Endothelial cell of umbilical vein (primary cell): ENCODE data around the gene FES. TPM values are rescaled to one million over a fixed set of nuclear protein-coding genes. Genes with fewer than 3 reads are reported as not detected.

ENCODE experiments used
- BruUV-seq: library from RNA; stranded (reverse); fragments of 400-500 nt; replicated peaks from 2 replicates; lab custom pipeline; 2021; lab: Mats Ljungman, UMichigan
- CTCF ChIA-PET: fragments of 300-600, 350-600 bp; sonication (Branson Sonifier 250); formaldehyde crosslinking; loops from one replicate; lab custom pipeline; 2021; ENCODE audit warnings: antibody characterized with exemption, inconsistent platforms; lab: Charles Lee
- POLR2A ChIA-PET: fragments of 300-600, 350-600 bp; sonication (Branson Sonifier 250); formaldehyde crosslinking; loops from one replicate; lab custom pipeline; 2021; ENCODE audit warnings: antibody characterized with exemption, inconsistent platforms; lab: Charles Lee
- DNase-seq: peaks from one replicate; pipeline ENCODE4 v3.0.0-alpha.2; 2011; ENCODE audit warnings: low read depth, low spot score
- FAIRE-seq: peaks from 2 replicates; lab custom pipeline; 2011; peaks lifted over from hg19 to GRCh38; lab: Jason Lieb, UNC
- H2AFZ ChIP-seq: 2 replicates; pipeline ENCODE4 v1.6.0; 2012; ENCODE audit warnings: low read depth, low read length, control low read depth, inconsistent platforms
- H3K27ac ChIP-seq: 2 replicates; pipeline ENCODE4 v1.5.1; 2011; ENCODE audit warnings: low read depth, mild to moderate bottlenecking, control low read depth, low read length, moderate library complexity; ENCODE audit not compliant: insufficient read depth
- H3K27me3 ChIP-seq, 2 experiments: 2 replicates each; pipeline versions ENCODE4 v1.6.0 to v1.6.1; 2011; ENCODE audit warnings: low read length in 2 of 2, mixed read lengths in 1 of 2; ENCODE audit not compliant: control insufficient read depth in 2 of 2, insufficient read depth in 2 of 2
- H3K36me3 ChIP-seq, 2 experiments: 2 replicates in 1 of 2; 3 replicates in 1 of 2; pipeline ENCODE4 v1.5.1; 2011; ENCODE audit warnings: low read length in 2 of 2, mild to moderate bottlenecking in 1 of 2, moderate library complexity in 1 of 2; ENCODE audit not compliant: control insufficient read depth in 2 of 2, insufficient read depth in 2 of 2; ENCODE audit errors: extremely low read depth in 1 of 2
- H3K4me1 ChIP-seq: 3 replicates; pipeline ENCODE4 v1.5.1; 2011; ENCODE audit warnings: mild to moderate bottlenecking, low read length; ENCODE audit not compliant: control insufficient read depth, insufficient read depth; ENCODE audit errors: extremely low read depth
- H3K4me2 ChIP-seq: 2 replicates; pipeline ENCODE4 v1.6.1; 2011; ENCODE audit warnings: low read length, control low read depth, mixed read lengths; ENCODE audit not compliant: insufficient read depth
- H3K4me3 ChIP-seq, 3 experiments: fragments of 200-600 bp in 1 of 3; sonication (generic), shearing (Covaris generic) in 1 of 3; replicated peaks in 1 of 3; 2 replicates each; pipeline ENCODE4 v1.5.1; 2011 to 2016; ENCODE audit warnings: control low read depth in 3 of 3, low read length in 3 of 3, mild to moderate bottlenecking in 2 of 3, inconsistent platforms in 1 of 3, low read depth in 1 of 3, moderate library complexity in 1 of 3; ENCODE audit not compliant: insufficient read depth in 1 of 3
- H3K79me2 ChIP-seq: 2 replicates; pipeline ENCODE4 v1.6.0; 2012; ENCODE audit warnings: low read length, inconsistent platforms; ENCODE audit not compliant: control insufficient read depth, insufficient read depth
- H3K9ac ChIP-seq: replicated peaks from 2 replicates; pipeline ENCODE3; 2011; ENCODE audit warnings: low read length, control low read depth; ENCODE audit not compliant: insufficient read depth; ENCODE audit errors: extremely low read depth
- H3K9me1 ChIP-seq: replicated peaks from 3 replicates; pipeline ENCODE4 v1.6.0; 2011; ENCODE audit warnings: mild to moderate bottlenecking, low read length; ENCODE audit not compliant: control insufficient read depth, insufficient read depth; ENCODE audit errors: extremely low read depth
- H3K9me3 ChIP-seq: replicated peaks from 2 replicates; pipeline ENCODE4 v1.5.1; 2012; ENCODE audit warnings: low read length, inconsistent platforms; ENCODE audit not compliant: control insufficient read depth, insufficient read depth
- H4K20me1 ChIP-seq: replicated peaks from 2 replicates; pipeline ENCODE3; 2011; ENCODE audit warnings: mild to moderate bottlenecking, low read length; ENCODE audit not compliant: control insufficient read depth, insufficient read depth; ENCODE audit errors: extremely low read depth
- EZH2 ChIP-seq: IDR thresholded peaks from 2 replicates; pipeline ENCODE4 v1.6.1; 2012; ENCODE audit warnings: borderline replicate concordance, low read depth, mild to moderate bottlenecking, moderate library complexity, low read length, inconsistent platforms; ENCODE audit not compliant: severe bottlenecking
- FOS ChIP-seq: IDR thresholded peaks from 2 replicates; pipeline ENCODE4 v1.6.1; 2011; ENCODE audit warnings: mild to moderate bottlenecking, low read length, moderate library complexity, borderline replicate concordance; ENCODE audit not compliant: insufficient read depth
- GATA2 ChIP-seq: IDR thresholded peaks from 2 replicates; pipeline ENCODE4 v1.7.0; 2011; ENCODE audit warnings: low read depth, mild to moderate bottlenecking, moderate library complexity, mixed read lengths, low read length; ENCODE audit not compliant: insufficient read length, insufficient read depth
- JUN ChIP-seq: IDR thresholded peaks from 2 replicates; pipeline ENCODE4 v1.6.1; 2011; ENCODE audit warnings: borderline replicate concordance, low read depth; ENCODE audit not compliant: insufficient read length, insufficient read depth
- MYC ChIP-seq: IDR thresholded peaks from one replicate; pipeline ENCODE4 v1.6.1; 2011; ENCODE audit warnings: mild to moderate bottlenecking, low read depth, low read length
- POLR2A ChIP-seq: IDR thresholded peaks from 2 replicates; pipeline ENCODE4 v1.6.1; 2012; ENCODE audit warnings: low read depth, mild to moderate bottlenecking, control low read depth, low read length
- POLR2AphosphoS5 ChIP-seq: IDR thresholded peaks from 2 replicates; pipeline ENCODE4 v1.6.1; 2012; ENCODE audit warnings: low read depth, mild to moderate bottlenecking, control low read depth, low read length, moderate library complexity; ENCODE audit not compliant: insufficient read depth
- dilution Hi-C: fragments of 300-500 bp; cut with MboI; formaldehyde crosslinking; loops from one replicate; pipeline ENCODE4 v1.15.0; 2019; ENCODE audit warnings: low sequenced_read_pairs; ENCODE audit not compliant: extremely low pct_ligation_motif_present
- intact Hi-C: fragments of 100-400 bp; cut with micrococcal nuclease; formaldehyde crosslinking; loops from one replicate; pipeline ENCODE4 v1.10.0; 2022
- polyA plus RNA-seq, 4 experiments: library from polyadenylated mRNA; depleted of rRNA in 3 of 4; stranded (reverse) in 3 of 4; unstranded in 1 of 4; fragments of >200 nt; gene quantifications; 2 replicates each; pipeline versions ENCODE4 v1.2.1 to v1.2.3, GENCODE V29; 2011 to 2012; ENCODE audit warnings: missing spikeins in 1 of 4
- total RNA-seq: library from RNA; stranded (reverse); gene quantifications from 2 replicates; pipeline ENCODE4 v1.2.3, GENCODE V29; 2021
- TF ChIP-seq, protein P1 (sequence below), 2 donors: IDR thresholded peaks; 1 replicate in 1 of 2; 2 replicates in 1 of 2; pipeline ENCODE4 v1.5.1; 2011; ENCODE audit warnings: low read length in 2 of 2, mild to moderate bottlenecking in 2 of 2, moderate library complexity in 2 of 2, control low read depth in 1 of 2, inconsistent platforms in 1 of 2, low read depth in 1 of 2; ENCODE audit not compliant: insufficient read depth in 1 of 2; ENCODE audit errors: extremely low read depth in 1 of 2
- TF ChIP-seq, protein P2 (sequence below): IDR thresholded peaks from 2 replicates; pipeline ENCODE4 v1.6.1; 2011; ENCODE audit not compliant: insufficient read depth, insufficient read length

The FES gene
- total and polyA plus RNA-seq, 2 donors (not counting 3 experiments of a cell fraction or from before 2014, with no cell fraction given), result 41.5 to 58.1 TPM

DNA sequence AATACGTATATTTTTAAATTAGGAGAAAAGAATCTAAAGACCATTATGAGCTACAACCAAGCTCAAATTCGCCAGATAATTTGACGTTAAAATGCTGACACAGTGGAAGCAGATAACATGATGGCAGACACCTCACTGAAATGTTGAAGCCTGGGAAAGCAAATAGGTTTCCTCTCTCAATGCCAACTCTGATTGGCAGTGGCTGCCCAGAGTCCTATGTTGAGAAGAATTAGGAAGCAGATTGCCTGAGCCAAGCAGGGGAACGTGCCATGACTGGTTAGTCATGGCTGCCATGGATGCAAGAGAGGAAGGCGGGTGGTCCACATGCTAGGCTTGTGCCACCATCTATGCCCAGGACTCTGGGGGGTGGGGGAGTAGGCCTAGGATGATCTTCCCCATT is 54.0 kb downstream of the FES start:
- intact Hi-C loops (no loop called here), dilution Hi-C loops (no loop called here)
- H2AFZ ChIP-seq, result no peak overlapping the region

More for the DNA sequence above, 54.0 kb downstream of the FES start:
- no TSS peak for BruUV-seq
- CTCF ChIA-PET, result no interaction called here
- Histone ChIP-seq H4K20me1 (no peaks in the 10 kb centered on the region), H3K9me1 (no peaks in the 10 kb centered on the region), H3K9ac (no peak overlapping the region), H3K4me3 (no peak overlapping the region), H3K4me1 (peaks cover 21% of the 10 kb centered on the region), H3K9me3 (no peaks in the 10 kb centered on the region), H3K36me3 (peaks cover 14 to 35% of the 10 kb centered on the region in 2 experiments), H3K79me2 (peaks cover 17% of the 10 kb centered on the region), H3K27ac (no peak overlapping the region), H3K27me3 (no peaks in the 10 kb centered on the region), H3K4me2 (no peak overlapping the region)
- TF ChIP-seq JUN, result no peak
- TF ChIP-seq POLR2AphosphoS5, result no peak
- no peak for TF ChIP-seq POLR2A
- TF ChIP-seq GATA2, result no peak
- no peak for TF ChIP-seq FOS
- TF ChIP-seq, protein P1, sequence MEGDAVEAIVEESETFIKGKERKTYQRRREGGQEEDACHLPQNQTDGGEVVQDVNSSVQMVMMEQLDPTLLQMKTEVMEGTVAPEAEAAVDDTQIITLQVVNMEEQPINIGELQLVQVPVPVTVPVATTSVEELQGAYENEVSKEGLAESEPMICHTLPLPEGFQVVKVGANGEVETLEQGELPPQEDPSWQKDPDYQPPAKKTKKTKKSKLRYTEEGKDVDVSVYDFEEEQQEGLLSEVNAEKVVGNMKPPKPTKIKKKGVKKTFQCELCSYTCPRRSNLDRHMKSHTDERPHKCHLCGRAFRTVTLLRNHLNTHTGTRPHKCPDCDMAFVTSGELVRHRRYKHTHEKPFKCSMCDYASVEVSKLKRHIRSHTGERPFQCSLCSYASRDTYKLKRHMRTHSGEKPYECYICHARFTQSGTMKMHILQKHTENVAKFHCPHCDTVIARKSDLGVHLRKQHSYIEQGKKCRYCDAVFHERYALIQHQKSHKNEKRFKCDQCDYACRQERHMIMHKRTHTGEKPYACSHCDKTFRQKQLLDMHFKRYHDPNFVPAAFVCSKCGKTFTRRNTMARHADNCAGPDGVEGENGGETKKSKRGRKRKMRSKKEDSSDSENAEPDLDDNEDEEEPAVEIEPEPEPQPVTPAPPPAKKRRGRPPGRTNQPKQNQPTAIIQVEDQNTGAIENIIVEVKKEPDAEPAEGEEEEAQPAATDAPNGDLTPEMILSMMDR (IDR thresholded peaks at IDR 0.05; ENCODE audit: extremely low read depth in 1 of 2, insufficient read depth in 1 of 2, low read depth in 1 of 2, low read length in 2 of 2), result no peak
- TF ChIP-seq EZH2, result no peak
- TF ChIP-seq, protein P2, sequence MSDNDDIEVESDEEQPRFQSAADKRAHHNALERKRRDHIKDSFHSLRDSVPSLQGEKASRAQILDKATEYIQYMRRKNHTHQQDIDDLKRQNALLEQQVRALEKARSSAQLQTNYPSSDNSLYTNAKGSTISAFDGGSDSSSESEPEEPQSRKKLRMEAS, result no peak
- TF ChIP-seq MYC, result no peak
- DNase-seq (no peak), FAIRE-seq (no peak)
- POLR2A ChIA-PET, result no interaction called here
